Neural progenitor cell (in vitro differentiated cells): ENCODE measurements around the gene AFF3. TPM values are rescaled to one million over a fixed set of nuclear protein-coding genes. Genes with fewer than 3 reads are reported as not detected.

Experiments
- DNase-seq: peaks from one replicate; pipeline ENCODE4 v3.0.0-alpha.2; 2016; ENCODE audit warnings: low spot score
- H2AFZ ChIP-seq: fragments of 200-600 bp; sonication (generic); replicated peaks from 2 replicates; pipeline ENCODE4 v1.6.1; 2016; ENCODE audit warnings: antibody characterized with exemption
- H3F3A ChIP-seq: fragments of 200-600 bp; sonication (generic); 2 replicates; pipeline ENCODE4 v1.6.1; 2016; ENCODE audit warnings: antibody characterized with exemption, low read depth
- H3K27ac ChIP-seq: fragments of 200-600 bp; sonication (generic); 2 replicates; pipeline ENCODE4 v1.5.1; 2016; ENCODE audit warnings: mild to moderate bottlenecking
- H3K27me3 ChIP-seq: fragments of 200-600 bp; sonication (generic); 2 replicates; pipeline ENCODE4 v1.6.1; 2016; ENCODE audit warnings: mild to moderate bottlenecking, moderate library complexity
- H3K36me3 ChIP-seq: fragments of 200-600 bp; sonication (generic); 2 replicates; pipeline ENCODE4 v1.5.1; 2016
- H3K4me1 ChIP-seq: fragments of 200-600 bp; sonication (generic); 2 replicates; pipeline ENCODE4 v1.6.1; 2016; ENCODE audit warnings: mixed run types
- H3K4me2 ChIP-seq: fragments of 200-600 bp; sonication (generic); 2 replicates; pipeline ENCODE4 v1.6.1; 2016
- H3K4me3 ChIP-seq: fragments of 200-600 bp; sonication (generic); 2 replicates; pipeline ENCODE4 v1.5.1; 2016
- H3K79me2 ChIP-seq: fragments of 200-600 bp; sonication (generic); 2 replicates; pipeline ENCODE4 v1.6.1; 2016; ENCODE audit warnings: low read depth
- H3K9ac ChIP-seq: fragments of 200-600 bp; sonication (generic); 2 replicates; pipeline ENCODE4 v1.6.1; 2016
- H3K9me3 ChIP-seq: fragments of 200-600 bp; sonication (generic); 2 replicates; pipeline ENCODE4 v1.5.1; 2016; ENCODE audit warnings: low read depth
- H4K20me1 ChIP-seq: fragments of 200-600 bp; sonication (generic); 2 replicates; pipeline ENCODE4 v1.6.1; 2016; ENCODE audit warnings: low read depth
- H3K27ac Mint-ChIP-seq: 3 replicates; pipeline ENCODE4 v1.8.0; 2021; ENCODE audit warnings: mixed read lengths
- H3K27me3 Mint-ChIP-seq: 2 replicates; pipeline ENCODE4 v1.8.0; 2022; ENCODE audit warnings: low read depth, mild to moderate bottlenecking, inconsistent platforms, moderate library complexity, mixed read lengths; ENCODE audit not compliant: insufficient read depth
- H3K36me3 Mint-ChIP-seq: 3 replicates; pipeline ENCODE4 v1.8.0; 2021; ENCODE audit warnings: mixed read lengths
- H3K4me1 Mint-ChIP-seq: 3 replicates; pipeline ENCODE4 v1.8.0; 2021; ENCODE audit warnings: mixed read lengths
- H3K4me3 Mint-ChIP-seq: 3 replicates; pipeline ENCODE4 v1.8.0; 2021; ENCODE audit warnings: mild to moderate bottlenecking, moderate library complexity, mixed read lengths
- H3K9me3 Mint-ChIP-seq: 3 replicates; pipeline ENCODE4 v1.8.0; 2020; ENCODE audit warnings: mixed read lengths
- CTCF ChIP-seq: fragments of 200-600 bp; sonication (generic); IDR thresholded peaks from 2 replicates; pipeline ENCODE4 v1.5.1; 2017; ENCODE audit warnings: antibody characterized with exemption, mild to moderate bottlenecking
- EZH2 ChIP-seq: fragments of 200-600 bp; sonication (generic); IDR thresholded peaks from 2 replicates; pipeline ENCODE4 v1.6.1; 2017; ENCODE audit warnings: antibody characterized with exemption, mild to moderate bottlenecking, moderate library complexity
- EZH2phosphoT487 ChIP-seq: fragments of 200-600 bp; sonication (generic); IDR thresholded peaks from 2 replicates; pipeline ENCODE4 v1.6.1; 2017; ENCODE audit warnings: antibody characterized with exemption
- total RNA-seq: library from RNA; depleted of rRNA; stranded (reverse); fragments of >200 nt; gene quantifications from 2 replicates; pipeline ENCODE4 v1.2.3, GENCODE V29; 2015; ENCODE audit warnings: low replicate concordance

Gene AFF3
- total RNA-seq, 1 donor from 2014 or later, result 0.26 TPM

- H3K27me3 ChIP-seq, result no peaks in the 10 kb centered on the region
- H4K20me1 ChIP-seq, result no peaks in the 10 kb centered on the region
- H3K4me3 ChIP-seq, result no peak overlapping the region
- no peaks in the 10 kb centered on the region for H3K27me3 Mint-ChIP-seq
- no peak overlapping the region for H2AFZ ChIP-seq
- no peaks in the 10 kb centered on the region for H3K36me3 Mint-ChIP-seq
- TF ChIP-seq EZH2phosphoT487, result no peak
- no peak for TF ChIP-seq EZH2
- no peak for TF ChIP-seq CTCF
- H3K9me3 Mint-ChIP-seq, result no peaks in the 10 kb centered on the region
- no peak overlapping the region for H3K4me2 ChIP-seq
- no peaks in the 10 kb centered on the region for H3K9me3 ChIP-seq
- no peak for DNase-seq
- H3K4me1 ChIP-seq, result no peaks in the 10 kb centered on the region
- H3K9ac ChIP-seq, result no peak overlapping the region
- no peaks in the 10 kb centered on the region for H3K36me3 ChIP-seq
- H3K4me3 Mint-ChIP-seq, result no peak overlapping the region
- no peaks in the 10 kb centered on the region for H3F3A ChIP-seq
- no peaks in the 10 kb centered on the region for H3K4me1 Mint-ChIP-seq
- no peak overlapping the region for H3K27ac Mint-ChIP-seq
- H3K79me2 ChIP-seq, result no peaks in the 10 kb centered on the region
- H3K27ac ChIP-seq, result no peak overlapping the region
Observed at GRCh38 chr2:99608861-99609260, 533.5 kb downstream of the AFF3 start.

- Histone ChIP-seq H3K9ac (no peak overlapping the region), H3F3A (no peaks in the 10 kb centered on the region), H2AFZ (no peak overlapping the region), H4K20me1 (no peaks in the 10 kb centered on the region), H3K4me1 (no peaks in the 10 kb centered on the region), H3K9me3 (no peaks in the 10 kb centered on the region), H3K36me3 (no peaks in the 10 kb centered on the region), H3K4me2 (no peak overlapping the region), H3K4me3 (no peak overlapping the region), H3K27ac (no peak overlapping the region), H3K27me3 (no peaks in the 10 kb centered on the region), H3K79me2 (no peaks in the 10 kb centered on the region)
- no peaks in the 10 kb centered on the region for H3K9me3 Mint-ChIP-seq
- TF ChIP-seq CTCF (peak; percentile 24), EZH2 (no peak), EZH2phosphoT487 (no peak)
- H3K4me3 Mint-ChIP-seq, result no peak overlapping the region
- H3K27ac Mint-ChIP-seq, result no peak overlapping the region
- H3K36me3 Mint-ChIP-seq, result no peaks in the 10 kb centered on the region
- peaks cover 6% of the 10 kb centered on the region for H3K4me1 Mint-ChIP-seq
- H3K27me3 Mint-ChIP-seq, result no peaks in the 10 kb centered on the region
- DNase-seq, result no peak
Observed at GRCh38 chr2:99607861-99608491, 534.4 kb downstream of the AFF3 start.

GRCh38 chr2:99607454-99607853, 534.9 kb downstream of the AFF3 start:
- Histone ChIP-seq H3K4me1 (no peaks in the 10 kb centered on the region), H3K27ac (no peak overlapping the region), H3K9me3 (no peaks in the 10 kb centered on the region), H3K4me3 (no peak overlapping the region), H4K20me1 (no peaks in the 10 kb centered on the region), H3K9ac (no peak overlapping the region), H3K36me3 (no peaks in the 10 kb centered on the region), H2AFZ (no peak overlapping the region), H3K4me2 (no peak overlapping the region), H3K79me2 (no peaks in the 10 kb centered on the region), H3F3A (no peaks in the 10 kb centered on the region), H3K27me3 (no peaks in the 10 kb centered on the region)
- no peaks in the 10 kb centered on the region for H3K27me3 Mint-ChIP-seq
- TF ChIP-seq EZH2 (no peak), CTCF (no peak), EZH2phosphoT487 (no peak)
- H3K4me1 Mint-ChIP-seq, result peaks cover 12% of the 10 kb centered on the region
- H3K9me3 Mint-ChIP-seq, result no peaks in the 10 kb centered on the region
- H3K27ac Mint-ChIP-seq, result no peak overlapping the region
- no peak for DNase-seq
- H3K36me3 Mint-ChIP-seq, result no peaks in the 10 kb centered on the region
- H3K4me3 Mint-ChIP-seq, result no peak overlapping the region
